CMK (cell line): ENCODE results near the gene WBP2NL.

Experiments used
- DNase-seq: peaks from one replicate; pipeline ENCODE4 v3.0.0-alpha.2; 2010; ENCODE audit warnings: low read depth

WBP2NL gene

GRCh38 chr22:42072606-42073330 is 74.2 kb downstream of the WBP2NL start:
- DNase-seq = no peak

- no peak for DNase-seq
Measured at GRCh38 chr22:42073621-42074041, 75.0 kb downstream of the WBP2NL start.

- no peak for DNase-seq
Measured at GRCh38 chr22:42074132-42074811, 75.7 kb downstream of the WBP2NL start, which contains the start of gene PHETA2. TSS of gene PHETA2 (plus strand) at chr22:42074248. CDS start at chr22:42077294, 3,046 bp downstream.

- no peak for DNase-seq
Measured at GRCh38 chr22:42074846-42075676, 76.5 kb downstream of the WBP2NL start.

GRCh38 chr22:42076764-42077485 is 78.3 kb downstream of the WBP2NL start:
- no peak for DNase-seq

- DNase-seq = no peak
Measured at GRCh38 chr22:42077486-42078125, 79.0 kb downstream of the WBP2NL start.
